SK-N-SH (cell line): Measurements from ENCODE around the gene R3HDM2.

Experiments used
- EP300 ChIP-seq, 2 experiments: IDR thresholded peaks; 2 replicates each; pipeline versions ENCODE4 v1.4.0 to v1.6.1; 2012; ENCODE audit warnings: borderline replicate concordance in 1 of 2, low read depth in 1 of 2, low read length in 1 of 2
- FOXJ3 ChIP-seq: sonication (generic); formaldehyde crosslinking; IDR thresholded peaks from 2 replicates; pipeline ENCODE4 v1.5.1; 2020; ENCODE audit warnings: mild to moderate bottlenecking, missing genetic modification reagents
- GABPA ChIP-seq: IDR thresholded peaks from 2 replicates; pipeline ENCODE4 v1.4.0; 2012; ENCODE audit warnings: low read depth, mild to moderate bottlenecking
- POLR2AphosphoS5 ChIP-seq: IDR thresholded peaks from 2 replicates; pipeline ENCODE4 v1.6.1; 2012; ENCODE audit warnings: low read depth, low read length
- SIN3A ChIP-seq: IDR thresholded peaks from 2 replicates; pipeline ENCODE4 v1.6.1; 2012; ENCODE audit warnings: low read depth, mild to moderate bottlenecking, low read length, moderate library complexity, borderline replicate concordance
- SMC3 ChIP-seq: IDR thresholded peaks from 2 replicates; pipeline ENCODE4 v1.6.1; 2012; ENCODE audit warnings: low read depth, low read length, improper control_type of control experiment
- TF ChIP-seq, protein P1 (sequence below): fragments of 200-600 bp; sonication (generic); IDR thresholded peaks from 2 replicates; pipeline ENCODE4 v1.6.1; 2017; ENCODE audit warnings: antibody characterized with exemption, mild to moderate bottlenecking, moderate library complexity
- TF ChIP-seq, protein P2 (sequence below): IDR thresholded peaks from 2 replicates; pipeline ENCODE4 v1.4.0; 2012; ENCODE audit warnings: low read depth, borderline replicate concordance
- TF ChIP-seq, protein P3 (sequence below): IDR thresholded peaks from 2 replicates; pipeline ENCODE4 v1.6.1; 2012; ENCODE audit warnings: mild to moderate bottlenecking, low read depth, low read length, moderate library complexity

DNA sequence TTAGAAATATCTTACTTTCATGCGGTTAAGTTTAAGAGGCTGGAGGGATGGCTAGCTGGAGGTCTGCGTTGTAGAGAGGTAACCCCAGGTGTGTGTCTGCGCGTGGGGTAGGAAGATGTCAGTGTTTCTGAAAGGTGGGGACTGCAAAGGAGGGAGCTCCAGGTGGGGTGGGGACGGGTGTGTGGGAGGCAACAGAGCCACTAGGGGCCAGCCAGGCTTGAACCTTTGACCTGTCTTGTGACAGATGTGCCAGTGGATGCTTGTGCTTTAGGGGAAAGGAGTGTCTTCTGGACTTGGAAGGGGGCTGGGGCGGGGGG is 29.6 kb upstream of the R3HDM2 start:
- TF ChIP-seq EP300 (IDR thresholded peaks at IDR 0.05; ENCODE audit: borderline replicate concordance in 1 of 2, low read depth in 1 of 2, low read length in 1 of 2): no peak
- TF ChIP-seq GABPA: no peak
- TF ChIP-seq, protein P1, sequence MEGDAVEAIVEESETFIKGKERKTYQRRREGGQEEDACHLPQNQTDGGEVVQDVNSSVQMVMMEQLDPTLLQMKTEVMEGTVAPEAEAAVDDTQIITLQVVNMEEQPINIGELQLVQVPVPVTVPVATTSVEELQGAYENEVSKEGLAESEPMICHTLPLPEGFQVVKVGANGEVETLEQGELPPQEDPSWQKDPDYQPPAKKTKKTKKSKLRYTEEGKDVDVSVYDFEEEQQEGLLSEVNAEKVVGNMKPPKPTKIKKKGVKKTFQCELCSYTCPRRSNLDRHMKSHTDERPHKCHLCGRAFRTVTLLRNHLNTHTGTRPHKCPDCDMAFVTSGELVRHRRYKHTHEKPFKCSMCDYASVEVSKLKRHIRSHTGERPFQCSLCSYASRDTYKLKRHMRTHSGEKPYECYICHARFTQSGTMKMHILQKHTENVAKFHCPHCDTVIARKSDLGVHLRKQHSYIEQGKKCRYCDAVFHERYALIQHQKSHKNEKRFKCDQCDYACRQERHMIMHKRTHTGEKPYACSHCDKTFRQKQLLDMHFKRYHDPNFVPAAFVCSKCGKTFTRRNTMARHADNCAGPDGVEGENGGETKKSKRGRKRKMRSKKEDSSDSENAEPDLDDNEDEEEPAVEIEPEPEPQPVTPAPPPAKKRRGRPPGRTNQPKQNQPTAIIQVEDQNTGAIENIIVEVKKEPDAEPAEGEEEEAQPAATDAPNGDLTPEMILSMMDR: no peak
- TF ChIP-seq, protein P2, sequence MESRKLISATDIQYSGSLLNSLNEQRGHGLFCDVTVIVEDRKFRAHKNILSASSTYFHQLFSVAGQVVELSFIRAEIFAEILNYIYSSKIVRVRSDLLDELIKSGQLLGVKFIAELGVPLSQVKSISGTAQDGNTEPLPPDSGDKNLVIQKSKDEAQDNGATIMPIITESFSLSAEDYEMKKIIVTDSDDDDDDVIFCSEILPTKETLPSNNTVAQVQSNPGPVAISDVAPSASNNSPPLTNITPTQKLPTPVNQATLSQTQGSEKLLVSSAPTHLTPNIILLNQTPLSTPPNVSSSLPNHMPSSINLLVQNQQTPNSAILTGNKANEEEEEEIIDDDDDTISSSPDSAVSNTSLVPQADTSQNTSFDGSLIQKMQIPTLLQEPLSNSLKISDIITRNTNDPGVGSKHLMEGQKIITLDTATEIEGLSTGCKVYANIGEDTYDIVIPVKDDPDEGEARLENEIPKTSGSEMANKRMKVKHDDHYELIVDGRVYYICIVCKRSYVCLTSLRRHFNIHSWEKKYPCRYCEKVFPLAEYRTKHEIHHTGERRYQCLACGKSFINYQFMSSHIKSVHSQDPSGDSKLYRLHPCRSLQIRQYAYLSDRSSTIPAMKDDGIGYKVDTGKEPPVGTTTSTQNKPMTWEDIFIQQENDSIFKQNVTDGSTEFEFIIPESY: no peak
- TF ChIP-seq, protein P3, sequence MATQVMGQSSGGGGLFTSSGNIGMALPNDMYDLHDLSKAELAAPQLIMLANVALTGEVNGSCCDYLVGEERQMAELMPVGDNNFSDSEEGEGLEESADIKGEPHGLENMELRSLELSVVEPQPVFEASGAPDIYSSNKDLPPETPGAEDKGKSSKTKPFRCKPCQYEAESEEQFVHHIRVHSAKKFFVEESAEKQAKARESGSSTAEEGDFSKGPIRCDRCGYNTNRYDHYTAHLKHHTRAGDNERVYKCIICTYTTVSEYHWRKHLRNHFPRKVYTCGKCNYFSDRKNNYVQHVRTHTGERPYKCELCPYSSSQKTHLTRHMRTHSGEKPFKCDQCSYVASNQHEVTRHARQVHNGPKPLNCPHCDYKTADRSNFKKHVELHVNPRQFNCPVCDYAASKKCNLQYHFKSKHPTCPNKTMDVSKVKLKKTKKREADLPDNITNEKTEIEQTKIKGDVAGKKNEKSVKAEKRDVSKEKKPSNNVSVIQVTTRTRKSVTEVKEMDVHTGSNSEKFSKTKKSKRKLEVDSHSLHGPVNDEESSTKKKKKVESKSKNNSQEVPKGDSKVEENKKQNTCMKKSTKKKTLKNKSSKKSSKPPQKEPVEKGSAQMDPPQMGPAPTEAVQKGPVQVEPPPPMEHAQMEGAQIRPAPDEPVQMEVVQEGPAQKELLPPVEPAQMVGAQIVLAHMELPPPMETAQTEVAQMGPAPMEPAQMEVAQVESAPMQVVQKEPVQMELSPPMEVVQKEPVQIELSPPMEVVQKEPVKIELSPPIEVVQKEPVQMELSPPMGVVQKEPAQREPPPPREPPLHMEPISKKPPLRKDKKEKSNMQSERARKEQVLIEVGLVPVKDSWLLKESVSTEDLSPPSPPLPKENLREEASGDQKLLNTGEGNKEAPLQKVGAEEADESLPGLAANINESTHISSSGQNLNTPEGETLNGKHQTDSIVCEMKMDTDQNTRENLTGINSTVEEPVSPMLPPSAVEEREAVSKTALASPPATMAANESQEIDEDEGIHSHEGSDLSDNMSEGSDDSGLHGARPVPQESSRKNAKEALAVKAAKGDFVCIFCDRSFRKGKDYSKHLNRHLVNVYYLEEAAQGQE: no peak
- no peak for TF ChIP-seq SIN3A
- TF ChIP-seq FOXJ3 (CRISPR knock-in tag): no peak
- no peak for TF ChIP-seq SMC3
- no peak for TF ChIP-seq POLR2AphosphoS5
